HG03025 (cell line): Measurements from ENCODE around the gene PHF19.

Experiments used
- ATAC-seq: cut with Tn5 transposase; IDR thresholded peaks from one replicate; pipeline ENCODE4 v1.9.1; 2021; ENCODE audit warnings: mild to moderate bottlenecking, moderate library complexity; ENCODE audit not compliant: unreplicated experiment, low FRiP score

The PHF19 gene

DNA sequence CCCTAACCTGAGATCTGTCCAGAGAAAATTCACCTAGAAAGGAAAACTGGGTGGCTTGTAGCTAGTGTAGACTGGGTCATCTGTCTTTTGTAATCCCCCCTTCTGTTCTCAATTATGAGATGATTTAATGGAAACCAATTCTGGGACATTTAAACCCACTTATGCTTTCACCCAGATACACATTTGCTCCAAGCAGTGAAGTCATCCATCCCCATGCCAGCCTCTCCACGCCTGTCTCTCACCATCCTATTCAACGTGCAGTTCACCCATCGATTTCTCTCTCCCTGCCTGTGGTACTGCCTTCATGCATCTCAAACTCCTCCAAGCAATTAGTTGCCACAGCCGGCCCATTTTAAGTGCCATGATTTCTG lies 1.8 kb downstream of the PHF19 start:
- no peak for ATAC-seq

DNA sequence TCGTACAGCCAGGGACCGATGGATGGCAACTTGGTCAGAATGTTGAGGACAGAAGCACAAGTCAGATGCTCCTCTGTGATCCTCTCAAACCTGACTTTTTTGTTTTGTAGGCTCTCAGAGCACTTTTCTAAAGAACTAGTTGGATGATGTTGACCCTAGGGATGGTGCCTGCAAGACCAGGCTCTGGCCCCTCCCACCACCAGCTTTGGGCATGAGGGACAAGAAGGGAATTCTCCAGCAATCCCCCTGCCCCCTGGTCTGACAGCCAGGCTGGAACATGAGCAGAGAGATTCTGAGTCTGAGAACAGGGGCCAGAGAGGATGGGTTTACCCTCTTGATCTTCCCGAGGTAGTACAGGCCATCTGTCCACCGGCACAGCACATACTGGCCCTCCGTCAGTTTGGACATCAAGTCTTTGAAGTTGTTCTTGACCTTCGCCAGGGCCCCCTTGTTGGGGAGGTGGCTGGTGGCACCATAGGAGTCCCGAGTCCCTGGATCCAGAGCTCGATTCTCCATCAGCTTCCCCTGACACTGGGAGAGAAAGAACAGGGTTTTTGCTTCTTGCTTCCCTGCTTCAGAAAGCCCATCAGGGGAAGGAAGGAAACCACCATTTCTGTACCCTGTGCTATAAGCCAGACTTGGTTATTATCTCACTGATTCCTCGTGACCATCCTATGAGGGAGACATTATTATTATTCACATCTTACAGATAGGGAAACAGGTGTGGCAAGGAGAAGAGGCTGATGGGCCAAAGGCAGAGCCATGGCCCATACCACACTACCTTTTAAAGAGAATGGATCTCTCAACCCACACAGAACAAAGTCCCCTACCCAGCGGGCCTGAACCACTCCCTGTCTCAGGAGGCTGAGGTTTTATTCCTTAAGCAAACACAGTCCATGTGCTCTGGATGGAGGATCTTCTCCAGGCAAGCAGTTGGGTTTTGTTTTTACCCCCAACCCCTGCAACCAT lies 2.5 kb downstream of the PHF19 start:
- no peak for ATAC-seq

DNA sequence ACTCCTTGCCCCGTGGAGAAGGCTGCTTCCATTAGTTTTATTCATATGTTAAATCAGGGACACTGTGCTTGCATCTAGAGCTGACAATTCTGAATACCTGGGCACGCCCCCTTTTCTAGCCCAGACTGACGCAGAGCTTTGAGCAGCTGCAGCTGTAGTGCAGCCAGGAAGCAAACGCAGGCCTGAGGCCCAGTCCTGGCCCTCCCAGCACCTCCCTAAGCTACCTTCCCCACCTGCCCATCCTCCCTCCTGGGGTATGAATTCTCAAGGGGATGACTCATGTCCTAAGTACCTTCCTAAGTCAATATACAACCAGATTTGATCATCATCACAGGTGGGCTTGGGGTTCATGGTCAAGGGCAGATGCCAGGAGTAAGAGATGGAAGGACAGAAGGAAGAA lies 3.5 kb downstream of the PHF19 start:
- no peak for ATAC-seq

DNA sequence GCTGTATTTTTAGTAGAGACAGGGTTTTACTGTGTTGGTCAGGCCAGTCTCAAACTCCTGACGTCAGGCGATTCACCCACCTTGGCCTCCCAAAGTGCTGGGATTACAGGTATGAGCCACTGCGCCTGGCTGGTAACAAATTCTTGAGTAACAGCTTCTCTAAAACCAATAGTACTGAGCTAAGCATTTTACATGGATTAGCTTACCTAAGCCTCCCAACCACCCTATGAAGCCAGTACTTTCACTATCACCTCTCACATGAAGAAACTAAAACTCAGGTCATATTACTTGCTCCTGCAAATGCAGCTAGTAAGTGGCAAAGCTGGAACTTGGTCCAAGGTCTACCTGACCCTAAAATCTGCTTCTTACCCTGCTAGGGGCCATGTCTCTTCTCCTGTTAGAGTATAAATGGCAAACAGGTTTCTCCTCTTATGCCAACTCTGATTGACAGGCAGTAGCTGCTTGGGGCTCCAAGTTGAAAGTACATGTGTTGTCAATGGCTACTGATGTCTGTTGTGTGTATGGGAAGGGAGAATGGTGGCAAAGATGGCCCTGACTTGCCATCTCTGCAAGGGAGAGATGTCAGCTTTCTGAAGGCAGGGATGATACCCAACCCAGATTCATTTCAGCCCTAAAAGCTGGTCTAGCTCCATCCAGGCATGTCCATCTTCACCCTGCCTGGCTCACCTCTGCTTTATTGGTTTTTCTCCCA lies 4.0 kb downstream of the PHF19 start:
- ATAC-seq = no peak

DNA sequence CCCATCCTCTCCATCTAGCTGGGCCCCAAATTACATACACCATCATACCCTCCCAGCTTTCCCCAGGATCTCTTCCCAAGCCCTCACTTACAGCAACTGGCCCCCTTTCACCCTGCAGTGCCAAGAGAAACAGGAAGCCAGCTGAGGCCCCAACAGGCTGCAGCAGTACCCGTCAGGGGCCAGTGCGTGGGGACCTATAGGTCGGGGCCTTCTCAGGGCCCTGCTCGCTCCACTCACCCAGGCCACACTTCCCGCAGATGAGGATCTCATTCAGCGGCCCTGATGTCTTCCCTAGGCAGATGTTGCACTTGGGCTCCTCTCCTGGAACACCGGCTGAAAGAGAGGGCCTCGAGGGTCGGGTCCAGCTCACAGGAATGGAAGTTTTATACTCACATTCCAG lies 6.8 kb downstream of the PHF19 start:
- ATAC-seq = no peak

GRCh38 chr9:120869726-120870125 lies 7.3 kb downstream of the PHF19 start:
- no peak for ATAC-seq

DNA sequence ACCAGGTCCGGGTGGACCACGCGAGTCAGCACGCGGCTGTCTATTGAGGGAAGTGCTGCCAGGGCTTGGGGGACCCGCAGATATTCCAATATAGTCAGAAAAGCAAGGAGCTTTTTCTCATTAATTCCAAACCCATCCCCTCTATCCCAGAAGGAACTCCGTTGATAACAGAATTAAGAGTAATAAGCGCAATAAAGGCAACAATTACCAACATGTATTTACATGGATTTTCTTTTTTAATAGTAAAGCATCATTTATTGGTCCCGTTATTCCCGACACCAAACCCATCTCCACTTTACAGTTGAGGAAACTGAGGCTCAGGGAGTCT lies 7.7 kb downstream of the PHF19 start:
- ATAC-seq = no peak

- ATAC-seq = peak; percentile 73
Measured at GRCh38 chr9:120868676-120869359, 8.2 kb downstream of the PHF19 start.

DNA sequence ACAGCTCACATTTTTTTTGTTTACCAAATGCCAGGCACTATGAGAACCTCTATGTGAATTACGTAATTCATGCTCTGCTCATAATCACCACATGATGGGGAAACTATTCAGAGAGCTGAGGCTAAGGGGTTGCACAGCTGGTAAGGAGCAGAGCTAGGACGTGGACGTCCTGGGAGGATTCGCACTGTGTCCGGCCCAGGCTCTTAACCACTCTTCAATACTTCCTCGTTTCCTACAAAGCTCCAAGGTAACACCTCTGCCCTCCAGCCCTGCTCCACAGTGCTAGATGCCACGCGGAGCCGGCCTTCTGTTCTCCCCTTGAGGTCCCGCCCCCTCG lies 8.7 kb downstream of the PHF19 start:
- no peak for ATAC-seq

- ATAC-seq = no peak
Measured at GRCh38 chr9:120867676-120868338, 9.2 kb downstream of the PHF19 start.

DNA sequence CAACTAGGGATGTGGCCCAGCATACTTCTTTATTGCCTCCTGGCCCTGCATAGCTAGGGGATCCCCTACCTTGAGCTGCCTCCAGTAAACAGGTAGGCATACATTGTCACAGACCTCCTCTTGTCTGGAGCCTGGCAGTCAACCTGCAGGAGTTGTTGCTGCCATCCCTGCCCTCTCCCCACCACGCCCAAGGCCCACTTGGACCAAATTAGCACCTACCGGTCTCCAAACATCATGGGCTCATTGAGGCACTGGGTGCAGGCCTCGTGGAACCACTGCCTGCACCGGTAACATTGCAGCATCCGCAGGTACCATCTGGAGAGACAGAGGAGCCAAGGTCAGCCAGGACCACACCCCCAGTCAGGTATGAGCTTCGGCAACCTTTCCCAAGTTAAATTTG lies 10.3 kb downstream of the PHF19 start:
- no peak for ATAC-seq

GRCh38 chr9:120865809-120866208 lies 11.2 kb downstream of the PHF19 start:
- no peak for ATAC-seq

- no peak for ATAC-seq
Measured at GRCh38 chr9:120865176-120865575, 11.8 kb downstream of the PHF19 start.

- no peak for ATAC-seq
Measured at GRCh38 chr9:120864719-120865118, 12.3 kb downstream of the PHF19 start.

DNA sequence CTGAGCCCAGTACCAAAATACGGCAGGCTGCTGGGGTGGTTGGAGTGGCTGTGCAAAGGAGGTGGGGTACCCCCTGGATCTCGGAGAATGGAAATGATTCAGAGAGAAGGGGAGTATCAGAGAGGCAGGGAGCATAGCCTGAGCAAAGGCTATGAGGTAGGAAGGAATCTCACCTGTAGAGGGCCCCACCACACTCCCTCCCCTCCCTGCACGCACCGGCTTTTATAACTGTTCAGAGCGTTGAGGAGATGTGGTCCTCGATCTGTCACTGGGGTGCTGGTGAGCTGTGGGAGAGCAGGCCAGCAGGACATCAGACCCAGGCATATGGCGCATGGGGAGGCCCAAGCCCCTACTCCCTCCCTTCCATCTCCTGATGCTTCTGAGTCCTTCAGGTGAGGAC lies 13.2 kb downstream of the PHF19 start:
- ATAC-seq = no peak

GRCh38 chr9:120862452-120862851 lies 14.5 kb downstream of the PHF19 start:
- ATAC-seq = no peak

- no peak for ATAC-seq
Measured at GRCh38 chr9:120861935-120862334, 15.1 kb downstream of the PHF19 start.

- no peak for ATAC-seq
Measured at GRCh38 chr9:120860083-120860482, 16.9 kb downstream of the PHF19 start.

- ATAC-seq = no peak
Measured at GRCh38 chr9:120859361-120859760, 17.6 kb downstream of the PHF19 start.

DNA sequence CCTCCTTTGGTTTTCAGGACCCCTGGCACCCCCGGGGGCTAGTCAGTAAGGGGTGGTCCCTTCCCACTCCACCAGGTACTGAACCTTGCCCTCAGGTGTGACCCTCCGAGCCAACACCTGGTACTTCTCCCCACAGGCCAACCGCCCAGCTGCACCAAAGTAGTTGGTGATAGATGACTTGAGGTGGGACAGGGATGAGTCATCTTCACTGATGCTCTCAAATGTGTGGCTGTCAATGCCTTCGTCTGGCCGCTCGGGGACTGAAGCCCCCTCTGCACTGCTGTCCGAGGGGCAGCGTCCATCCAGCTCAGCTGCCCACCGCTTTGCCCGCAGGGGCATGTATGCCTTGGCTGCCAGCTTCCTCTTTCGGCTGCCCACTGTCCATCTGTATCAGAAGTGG lies 19.1 kb downstream of the PHF19 start:
- no peak for ATAC-seq

DNA sequence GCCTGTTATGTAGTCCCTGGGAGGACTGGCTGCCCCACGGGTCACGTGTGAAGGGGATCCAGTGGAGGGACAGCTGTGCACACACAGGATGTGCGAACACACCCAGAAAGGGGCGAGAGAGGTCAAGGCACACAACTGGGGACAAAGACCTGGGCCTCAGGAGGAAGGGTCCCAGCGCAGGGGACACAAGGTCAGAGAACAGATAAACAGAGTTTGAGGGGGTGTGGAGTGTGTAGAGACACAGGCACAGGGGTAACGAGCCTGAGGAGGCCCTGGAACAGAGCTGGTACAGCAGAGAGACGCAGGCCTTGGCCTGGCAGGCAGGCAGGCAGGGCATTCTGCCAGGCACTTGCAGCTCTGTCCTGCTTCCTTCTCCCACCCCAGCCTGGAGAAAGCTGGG lies 19.5 kb downstream of the PHF19 start:
- ATAC-seq = no peak
